K562 (cell line): ENCODE results near the gene MRI1. TPM values are rescaled to one million over a fixed set of nuclear protein-coding genes. Genes with fewer than 3 reads are reported as not detected.
A peak's percentile ranks its signal among the peaks of the same experiment; 100 is the strongest.

Source experiments
- ARNT ChIP-seq, 2 experiments: fragments of 450-650 bp; IDR thresholded peaks; 2 replicates each; pipeline ENCODE4 v1.6.1; 2016; ENCODE audit warnings: mild to moderate bottlenecking in 1 of 2
- BRF2 ChIP-seq: IDR thresholded peaks from 3 replicates; pipeline ENCODE4 v1.6.1; 2011; ENCODE audit warnings: borderline replicate concordance, mild to moderate bottlenecking; ENCODE audit not compliant: insufficient read length, insufficient read depth
- CBX5 ChIP-seq: IDR thresholded peaks from 2 replicates; pipeline ENCODE4 v1.6.1; 2014; ENCODE audit warnings: low read depth, borderline replicate concordance
- CBX8 ChIP-seq: fragments of 200-600 bp; sonication (generic); IDR thresholded peaks from 2 replicates; pipeline ENCODE4 v1.6.1; 2012; ENCODE audit warnings: borderline replicate concordance, mixed run types, low read depth, mild to moderate bottlenecking, moderate library complexity, mixed read lengths, low read length, control low read depth, inconsistent platforms; ENCODE audit not compliant: poor library complexity, severe bottlenecking; ENCODE audit errors: extremely low read depth
- CREM ChIP-seq: IDR thresholded peaks from 2 replicates; pipeline ENCODE4 v1.6.1; 2014; ENCODE audit warnings: antibody characterized with exemption, low read depth
- ERF ChIP-seq: fragments of 450-650 bp; formaldehyde crosslinking; IDR thresholded peaks from 2 replicates; pipeline ENCODE4 v1.4.0; 2020; ENCODE audit warnings: mild to moderate bottlenecking, mixed read lengths
- ETS2 ChIP-seq: IDR thresholded peaks from 2 replicates; pipeline ENCODE4 v1.6.1; 2016; ENCODE audit warnings: borderline replicate concordance, missing genetic modification characterization, mild to moderate bottlenecking, moderate library complexity, missing compliant biosample characterization; ENCODE audit not compliant: poor library complexity, severe bottlenecking
- HDAC6 ChIP-seq: IDR thresholded peaks from 2 replicates; pipeline ENCODE4 v1.6.1; 2012; ENCODE audit warnings: low read depth, mild to moderate bottlenecking, control low read depth, inconsistent platforms, low read length, moderate library complexity
- HOXB6 ChIP-seq: fragments of 250-450 bp; sonication (Bioruptor Pico); IDR thresholded peaks from 2 replicates; pipeline ENCODE4 v1.5.1; 2022; ENCODE audit warnings: mild to moderate bottlenecking, borderline replicate concordance
- KHSRP ChIP-seq: fragments of 450-650 bp; IDR thresholded peaks from 2 replicates; pipeline ENCODE4 v1.6.1; 2017
- LARP7 ChIP-seq: fragments of 450-650 bp; IDR thresholded peaks from 2 replicates; pipeline ENCODE4 v1.6.1; 2016
- MYNN ChIP-seq, 2 experiments: sonication (generic); formaldehyde crosslinking in 1 of 2; IDR thresholded peaks; 2 replicates each; pipeline versions ENCODE4 v1.5.0 to v1.6.1; 2016 to 2020; ENCODE audit warnings: antibody characterized with exemption in 1 of 2, missing genetic modification reagents in 1 of 2
- NFATC3 ChIP-seq: fragments of 450-650 bp; IDR thresholded peaks from 2 replicates; pipeline ENCODE4 v1.6.1; 2017; ENCODE audit warnings: mild to moderate bottlenecking
- POLR2G ChIP-seq: fragments of 200-400 bp; formaldehyde crosslinking; IDR thresholded peaks from 2 replicates; pipeline ENCODE4 v1.6.1; 2017; ENCODE audit warnings: low read depth, mild to moderate bottlenecking, antibody characterized with exemption, low read length, moderate library complexity
- SNIP1 ChIP-seq: fragments of 450-650 bp; IDR thresholded peaks from 2 replicates; pipeline ENCODE4 v1.7.1; 2017; ENCODE audit warnings: low read depth, mild to moderate bottlenecking
- SP1 ChIP-seq: sonication (generic); formaldehyde crosslinking; IDR thresholded peaks from 2 replicates; pipeline ENCODE4 v1.8.1; 2022; ENCODE audit warnings: mild to moderate bottlenecking, missing genetic modification reagents
- SRSF9 ChIP-seq: fragments of 200-400 bp; formaldehyde crosslinking; IDR thresholded peaks from 2 replicates; pipeline ENCODE4 v1.6.1; 2017; ENCODE audit warnings: low read depth, low read length, borderline replicate concordance
- TEAD4 ChIP-seq, 2 experiments: sonication (generic) in 1 of 2; formaldehyde crosslinking in 1 of 2; IDR thresholded peaks; 2 replicates each; pipeline versions ENCODE4 v1.6.1 to v1.8.0; 2012 to 2022; ENCODE audit warnings: borderline replicate concordance in 1 of 2, inconsistent platforms in 1 of 2, low read length in 1 of 2, mild to moderate bottlenecking in 1 of 2, missing genetic modification reagents in 1 of 2
- TFE3 ChIP-seq: fragments of 450-650 bp; formaldehyde crosslinking; IDR thresholded peaks from 2 replicates; pipeline ENCODE4 v1.4.0; 2020; ENCODE audit warnings: mild to moderate bottlenecking, mixed read lengths
- THAP12 ChIP-seq: fragments of 250-450 bp; sonication (Bioruptor Pico); IDR thresholded peaks from 2 replicates; pipeline ENCODE4 v1.9.0; 2021; ENCODE audit warnings: mild to moderate bottlenecking, inconsistent platforms
- XRCC3 ChIP-seq: fragments of 450-650 bp; IDR thresholded peaks from 2 replicates; pipeline ENCODE4 v1.6.1; 2017; ENCODE audit warnings: mild to moderate bottlenecking, moderate library complexity
- ZNF143 ChIP-seq: sonication (generic); formaldehyde crosslinking; IDR thresholded peaks from 2 replicates; pipeline ENCODE4 v1.9.0; 2022; ENCODE audit warnings: mild to moderate bottlenecking, missing genetic modification reagents
- ZNF324 ChIP-seq: fragments of 250-450 bp; sonication (Bioruptor Pico); IDR thresholded peaks from 2 replicates; pipeline ENCODE4 v1.4.0; 2020; ENCODE audit warnings: mild to moderate bottlenecking
- ZNF41 ChIP-seq: fragments of 250-450 bp; sonication (Bioruptor Pico); conservative IDR thresholded peaks from 2 replicates; pipeline ENCODE4 v1.4.0; 2020; ENCODE audit warnings: mild to moderate bottlenecking
- polyA plus RNA-seq, 8 experiments: library from polyadenylated mRNA; depleted of rRNA in 4 of 8; stranded (reverse) in 5 of 8; unstranded in 3 of 8; fragments of >200 nt; fragmentation: Nextera tagmentation in 2 of 8; fragmentation: Illumina TruSeq in 1 of 8; extraction: Ambion mirVana in 2 of 8; extraction: Trizol in 1 of 8; gene quantifications; 2 replicates each; pipeline versions ENCODE4 v1.2.1 to v1.2.3, GENCODE V29; 2011 to 2014; ENCODE audit warnings: inconsistent platforms in 1 of 8, missing spikeins in 1 of 8
- total RNA-seq, 7 experiments: library from RNA; depleted of rRNA in 6 of 7; stranded (reverse); fragments of >200 nt in 6 of 7; fragmentation: Illumina TruSeq in 2 of 7; extraction: Trizol in 2 of 7; gene quantifications; 2 replicates each; pipeline versions ENCODE4 v1.2.1 to v1.2.3, GENCODE V29; 2011 to 2021; ENCODE audit warnings: low replicate concordance in 1 of 7

The MRI1 gene
- total and polyA plus RNA-seq, 9 of the 15 experiments (the other 6 are each of a cell fraction or from before 2014, with no cell fraction given), result 5.5 to 57.4 (median 28.2) TPM

GRCh38 chr19:13731147-13731964 lies 33.0 kb upstream of the MRI1 start (continued):
- TF ChIP-seq TFE3 (CRISPR knock-in tag), result no peak
- no peak for TF ChIP-seq ERF (CRISPR knock-in tag)
- TF ChIP-seq ZNF143 (CRISPR knock-in tag), result peak; percentile 83
- TF ChIP-seq KHSRP, result no peak
- TF ChIP-seq THAP12 (CRISPR knock-in tag), result no peak
- no peak for TF ChIP-seq SRSF9
- TF ChIP-seq LARP7, result no peak
- no peak for TF ChIP-seq XRCC3
- no peak for TF ChIP-seq CBX8
- no peak for TF ChIP-seq ZNF324 (CRISPR knock-in tag)
- peak; percentile 78 for TF ChIP-seq TEAD4 (IDR thresholded peaks at IDR 0.05; ENCODE audit: low read length)
- no peak for TF ChIP-seq TEAD4 (CRISPR knock-in tag; IDR thresholded peaks at IDR 0.05; ENCODE audit: borderline replicate concordance)
- TF ChIP-seq ARNT (IDR thresholded peaks at IDR 0.05), result peak in 1 of 2 experiments; percentile 52; a peak in 1 of 4 replicates
- 0 out of 2 replicates have a peak, but pooled peaks have one; percentile 21 for TF ChIP-seq CREM
- TF ChIP-seq NFATC3, result no peak
- TF ChIP-seq SNIP1, result no peak
- no peak for TF ChIP-seq MYNN (IDR thresholded peaks at IDR 0.05)
- TF ChIP-seq MYNN (CRISPR knock-in tag; IDR thresholded peaks at IDR 0.05), result no peak
- TF ChIP-seq HOXB6 (CRISPR knock-in tag), result no peak
- peak; percentile 79 for TF ChIP-seq POLR2G
- no peak for TF ChIP-seq BRF2
- no peak for TF ChIP-seq ETS2
- TF ChIP-seq HDAC6, result no peak
- no peak for TF ChIP-seq ZNF41 (CRISPR knock-in tag)
- peak; percentile 42; the same call in 1 of the 2 replicates for TF ChIP-seq SP1 (CRISPR knock-in tag)
- TF ChIP-seq CBX5, result no peak
